ENCODE results near the gene ATP23.

DNA sequence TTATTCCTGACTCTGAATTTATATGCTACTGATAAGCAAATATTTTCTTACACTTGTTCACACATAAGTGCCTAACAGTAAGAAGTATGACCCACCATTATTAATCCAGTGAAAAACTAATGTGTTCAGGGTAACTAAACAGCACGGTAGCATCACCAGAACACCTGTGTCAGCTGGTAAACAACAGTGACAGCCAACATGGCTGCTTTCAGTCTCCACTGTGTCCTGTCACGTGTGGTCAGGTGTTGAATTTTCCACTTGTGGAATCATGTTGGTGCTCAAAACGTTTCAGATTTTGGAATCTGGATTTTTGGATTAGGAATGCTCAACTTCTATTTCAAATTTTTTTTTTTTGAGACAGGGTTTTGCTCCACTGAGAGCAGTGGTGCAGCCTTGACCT, 14.3 kb upstream of the ATP23 start:
- TF ChIP-seq GATA2 (IDR thresholded peaks at IDR 0.05; ENCODE audit: low read depth, low read length) (no peak), GATA3 (IDR thresholded peaks at IDR 0.05; ENCODE audit: low read depth, low read length) (no peak)

All from SH-SY5Y (cell line).